B cell (primary cell): ENCODE data around the gene WASF3. TPM values are rescaled to one million over a fixed set of nuclear protein-coding genes. Genes with fewer than 3 reads are reported as not detected.

Source experiments
- ATAC-seq: fragments of 200-7000 bp; cut with Tn5 transposase; one replicate; pipeline ENCODE4 v1.10.0; 2021; ENCODE audit warnings: low read depth, mild to moderate bottlenecking, moderate number of reproducible peaks, moderate library complexity
- CTCF ChIA-PET: fragments of 350-600 bp; sonication (Branson Sonifier 250); formaldehyde crosslinking; loops from one replicate; lab custom pipeline; 2021; ENCODE audit warnings: antibody characterized with exemption, inconsistent platforms; lab: Charles Lee
- POLR2A ChIA-PET: fragments of 350-600 bp; sonication (Branson Sonifier 250); formaldehyde crosslinking; loops from one replicate; lab custom pipeline; 2021; ENCODE audit warnings: antibody characterized with exemption; lab: Charles Lee
- DNase-seq: peaks from one replicate; pipeline ENCODE4 v3.0.0; 2013
- H2AFZ ChIP-seq: 2 replicates; pipeline ENCODE4 v1.6.1; 2012; ENCODE audit warnings: mild to moderate bottlenecking, low read depth, low read length; ENCODE audit not compliant: insufficient read depth, poor library complexity, severe bottlenecking
- H3K27ac ChIP-seq, 2 donors: 1 replicate in 1 of 2; 2 replicates in 1 of 2; pipeline ENCODE4 v1.5.1; 2012 to 2013; ENCODE audit warnings: low read length in 2 of 2, mild to moderate bottlenecking in 2 of 2, moderate library complexity in 1 of 2
- H3K27me3 ChIP-seq, 4 experiments: fragments of 200-600 bp in 1 of 4; sonication (generic) in 1 of 4; replicated peaks in 1 of 4; 1 replicate in 2 of 4; 2 replicates in 2 of 4; pipeline versions ENCODE4 v1.6.1 to v1.7.0; 2013 to 2016; ENCODE audit warnings: low read length in 3 of 4, mild to moderate bottlenecking in 2 of 4, mixed read lengths in 1 of 4, moderate library complexity in 1 of 4; ENCODE audit not compliant: insufficient read depth in 4 of 4, control insufficient read depth in 3 of 4; ENCODE audit errors: control extremely low read depth in 1 of 4
- H3K36me3 ChIP-seq, 2 experiments: replicated peaks in 1 of 2; 1 replicate in 1 of 2; 2 replicates in 1 of 2; pipeline versions ENCODE4 v1.6.1 to v1.7.1; 2013; ENCODE audit warnings: low read length in 1 of 2; ENCODE audit not compliant: insufficient read depth in 2 of 2, control insufficient read depth in 1 of 2; ENCODE audit errors: control extremely low read depth in 1 of 2, extremely low read depth in 1 of 2
- H3K4me1 ChIP-seq, 2 donors: fragments of 200-600 bp in 1 of 2; sonication (generic) in 1 of 2; 1 replicate in 1 of 2; 2 replicates in 1 of 2; pipeline versions ENCODE4 v1.5.1 to v1.6.1; 2013 to 2017; ENCODE audit warnings: low read length in 2 of 2; ENCODE audit not compliant: control insufficient read depth in 2 of 2, insufficient read depth in 2 of 2
- H3K4me2 ChIP-seq: replicated peaks from 2 replicates; pipeline ENCODE3; 2012; ENCODE audit warnings: mild to moderate bottlenecking, low read depth, low read length; ENCODE audit not compliant: poor library complexity, severe bottlenecking
- H3K4me3 ChIP-seq, 5 experiments: fragments of 200-600 bp in 1 of 5; sonication (generic) in 1 of 5; 1 replicate in 3 of 5; 2 replicates in 2 of 5; pipeline versions ENCODE4 v1.5.1 to v1.7.0; 2011 to 2016; ENCODE audit warnings: low read length in 4 of 5, mild to moderate bottlenecking in 4 of 5, low read depth in 2 of 5, control low read depth in 1 of 5, moderate library complexity in 1 of 5; ENCODE audit not compliant: insufficient read depth in 1 of 5; ENCODE audit errors: control extremely low read depth in 1 of 5, extremely low read depth in 1 of 5
- H3K79me2 ChIP-seq: fragments of 200-600 bp; sonication (generic); one replicate; pipeline ENCODE4 v1.6.0; 2016; ENCODE audit warnings: low read length; ENCODE audit not compliant: control insufficient read depth, insufficient read depth
- H3K9ac ChIP-seq: fragments of 200-600 bp; sonication (generic); 2 replicates; pipeline ENCODE4 v1.6.1; 2017; ENCODE audit warnings: mild to moderate bottlenecking, low read length, moderate library complexity
- H3K9me3 ChIP-seq, 3 donors: one replicate each; pipeline versions ENCODE4 v1.6.1 to v1.7.1; 2013; ENCODE audit warnings: low read length in 2 of 3; ENCODE audit not compliant: control insufficient read depth in 2 of 3, insufficient read depth in 1 of 3; ENCODE audit errors: control extremely low read depth in 1 of 3
- H4K20me1 ChIP-seq: 2 replicates; pipeline ENCODE4 v1.6.0; 2012; ENCODE audit warnings: mild to moderate bottlenecking, low read length; ENCODE audit not compliant: insufficient read depth, control insufficient read depth, poor library complexity, severe bottlenecking
- H3K27ac Mint-ChIP-seq: one replicate; pipeline ENCODE4 v1.8.0; 2021; ENCODE audit warnings: mixed read lengths
- H3K27me3 Mint-ChIP-seq: one replicate; pipeline ENCODE4 v1.8.0; 2021; ENCODE audit warnings: mixed read lengths
- H3K4me1 Mint-ChIP-seq: one replicate; pipeline ENCODE4 v1.8.0; 2021; ENCODE audit warnings: mixed read lengths
- H3K4me3 Mint-ChIP-seq: one replicate; pipeline ENCODE4 v1.8.0; 2021; ENCODE audit warnings: mixed read lengths
- H3K9me3 Mint-ChIP-seq: one replicate; pipeline ENCODE4 v1.8.0; 2022; ENCODE audit warnings: mixed read lengths; ENCODE audit not compliant: insufficient read depth
- CTCF ChIP-seq: fragments of 200-600 bp; IDR thresholded peaks from one replicate; pipeline ENCODE4 v1.8.0; 2022; ENCODE audit warnings: antibody characterized with exemption, mild to moderate bottlenecking
- EZH2 ChIP-seq: IDR thresholded peaks from 2 replicates; pipeline ENCODE4 v1.6.1; 2012; ENCODE audit warnings: borderline replicate concordance, low read depth, mild to moderate bottlenecking, moderate library complexity, low read length; ENCODE audit not compliant: insufficient read depth, poor library complexity, severe bottlenecking
- WGBS: methylation state at CpG from one replicate; pipeline ENCODE4 v1.1.5; 2013; ENCODE audit warnings: missing lambda C conversion rate; ENCODE audit not compliant: insufficient coverage; 5-methylcytosine and 5-hydroxymethylcytosine counted together
- intact Hi-C: fragments of 100-400 bp; cut with micrococcal nuclease; formaldehyde crosslinking; loops from one replicate; pipeline ENCODE4 v1.10.0; 2022
- polyA plus RNA-seq: library from polyadenylated mRNA; depleted of rRNA; stranded (reverse); fragments of >200 nt; gene quantifications from 2 replicates; pipeline ENCODE4 v1.2.3, GENCODE V29; 2012
- total RNA-seq, 2 donors: library from RNA; stranded (reverse); fragments of 120-200 nt in 1 of 2; gene quantifications; 1 replicate in 1 of 2; 2 replicates in 1 of 2; pipeline versions ENCODE4 v1.2.3 to v1.2.4, GENCODE V29; 2013 to 2022

Gene WASF3
- total and polyA plus RNA-seq, 2 donors (not counting 1 experiment from before 2014, with no cell fraction given) = 0.18 to 0.89 TPM

GRCh38 chr13:26705536-26705935, 148.1 kb downstream of the WASF3 start:
- intact Hi-C loops = no loop called here
- peaks cover 13% of the 10 kb centered on the region for H3K27me3 Mint-ChIP-seq
- DNase-seq = no peak

GRCh38 chr13:26706381-26706780, 148.9 kb downstream of the WASF3 start:
- TF ChIP-seq EZH2 (no peak), CTCF (no peak)
- Histone ChIP-seq H3K4me3 (no peak overlapping the region), H2AFZ (no peak overlapping the region), H3K27me3 (peaks cover 0 to 3% (median 0%) of the 10 kb centered on the region in 4 experiments), H4K20me1 (no peaks in the 10 kb centered on the region), H3K9ac (no peak overlapping the region), H3K36me3 (no peaks in the 10 kb centered on the region), H3K79me2 (no peaks in the 10 kb centered on the region), H3K27ac (no peak overlapping the region), H3K4me1 (no peaks in the 10 kb centered on the region), H3K9me3 (no peaks in the 10 kb centered on the region), H3K4me2 (no peak overlapping the region)
- peaks cover 16% of the 10 kb centered on the region for H3K27me3 Mint-ChIP-seq
- no peaks in the 10 kb centered on the region for H3K9me3 Mint-ChIP-seq
- intact Hi-C loops = no loop called here
- H3K27ac Mint-ChIP-seq = no peak overlapping the region
- H3K4me3 Mint-ChIP-seq = no peak overlapping the region
- 74% methylated on average over 4 of the region's 7 CpGs for WGBS
- DNase-seq = no peak
- no peaks in the 10 kb centered on the region for H3K4me1 Mint-ChIP-seq
- ChIA-PET POLR2A (no interaction called here), CTCF (interaction anchor here (0.6 to 4.3 kb wide), 5 partner anchors 10 to 223 kb away, joined by 4 to 13 read pairs (median 6); no protein-coding TSS in a partner anchor)
- ATAC-seq = no peak

More at GRCh38 chr13:26705536-26705935, 148.1 kb downstream of the WASF3 start:
- Histone ChIP-seq H3K36me3 (no peaks in the 10 kb centered on the region), H3K27ac (no peak overlapping the region), H3K4me3 (no peak overlapping the region), H4K20me1 (no peaks in the 10 kb centered on the region), H3K4me1 (no peaks in the 10 kb centered on the region), H2AFZ (no peak overlapping the region), H3K9me3 (no peaks in the 10 kb centered on the region), H3K9ac (no peak overlapping the region), H3K79me2 (no peaks in the 10 kb centered on the region), H3K27me3 (peaks cover 0 to 3% (median 0%) of the 10 kb centered on the region in 4 experiments), H3K4me2 (no peak overlapping the region)
- H3K4me3 Mint-ChIP-seq = no peak overlapping the region
- TF ChIP-seq CTCF (no peak), EZH2 (no peak)
- ChIA-PET POLR2A (no interaction called here), CTCF (interaction anchor here (0.6 to 4.3 kb wide), 4 partner anchors 9 to 579 kb away, joined by 4 to 13 read pairs (median 5); no protein-coding TSS in a partner anchor)
- H3K9me3 Mint-ChIP-seq = no peaks in the 10 kb centered on the region
- ATAC-seq = no peak
- no peaks in the 10 kb centered on the region for H3K4me1 Mint-ChIP-seq
- WGBS = 100% methylated on average over 1 of the region's 4 CpGs
- H3K27ac Mint-ChIP-seq = no peak overlapping the region
